Nucleus accumbens (tissue), 56 donors: ENCODE results near the gene NUP43.
"Not testable (repeated sequence)": the region's sequence is repeated elsewhere in the genome, so short reads cannot be mapped to it uniquely, and the experiment has no call there.

ENCODE experiments used
- DNase-seq, 56 donors: peaks; one replicate each; lab custom pipeline; 2025; lab: John Stamatoyannopoulos, UW

NUP43 gene, protein sequence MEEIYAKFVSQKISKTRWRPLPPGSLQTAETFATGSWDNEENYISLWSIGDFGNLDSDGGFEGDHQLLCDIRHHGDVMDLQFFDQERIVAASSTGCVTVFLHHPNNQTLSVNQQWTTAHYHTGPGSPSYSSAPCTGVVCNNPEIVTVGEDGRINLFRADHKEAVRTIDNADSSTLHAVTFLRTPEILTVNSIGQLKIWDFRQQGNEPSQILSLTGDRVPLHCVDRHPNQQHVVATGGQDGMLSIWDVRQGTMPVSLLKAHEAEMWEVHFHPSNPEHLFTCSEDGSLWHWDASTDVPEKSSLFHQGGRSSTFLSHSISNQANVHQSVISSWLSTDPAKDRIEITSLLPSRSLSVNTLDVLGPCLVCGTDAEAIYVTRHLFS

GRCh38 chr6:149746147-149746946, at the start of gene NUP43:
Gene NUP43, minus strand, starts transcription at chr6:149746529. Its CDS starts 34 bp downstream, at chr6:149746495.
- peak; percentile 11 to 94 (median 83) for DNase-seq

GRCh38 chr6:149783551-149783950, 37.2 kb upstream of the NUP43 start:
- DNase-seq, result no peak

DNA sequence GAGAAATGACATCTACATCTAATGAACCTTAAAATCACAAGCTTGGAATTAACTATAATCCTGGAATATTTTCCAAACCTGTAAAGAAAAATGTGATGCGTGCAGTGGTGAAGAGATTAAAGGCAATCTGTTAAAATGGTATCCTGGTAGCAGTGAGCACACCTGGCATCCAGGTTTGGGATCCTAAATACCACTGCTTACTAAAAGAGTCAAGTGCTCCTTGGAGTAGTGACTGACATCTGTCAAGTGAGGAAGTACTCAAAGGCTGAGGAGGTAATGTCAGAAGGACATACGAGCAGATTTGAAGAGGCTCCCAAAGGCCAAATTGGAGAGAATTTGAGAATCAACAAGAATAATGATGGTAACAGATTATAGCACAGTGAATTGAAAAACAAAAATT, 36.0 kb upstream of the NUP43 start:
- DNase-seq, result no peak

DNA sequence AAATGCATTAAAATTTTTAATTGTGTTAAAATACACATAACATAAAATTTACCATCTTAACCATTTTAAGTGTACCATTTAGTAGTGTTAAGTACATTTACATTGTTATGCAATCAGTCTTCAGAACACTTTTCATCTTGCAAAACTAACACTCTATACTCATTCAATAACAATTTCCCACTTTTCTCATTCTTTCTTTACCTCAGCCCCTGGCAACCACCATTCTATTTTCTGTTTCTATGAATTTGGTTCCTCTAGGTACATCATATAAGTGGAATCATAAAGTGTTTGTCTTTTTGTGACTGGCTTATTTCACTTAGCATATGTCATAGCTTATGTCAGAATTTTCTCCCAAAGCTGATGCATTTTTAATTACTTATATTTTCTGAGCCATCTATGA, 35.4 kb upstream of the NUP43 start:
- DNase-seq, result no peak

- no peak for DNase-seq
These were observed 33.3 kb upstream of the NUP43 start for GRCh38 chr6:149779644-149779963.

DNA sequence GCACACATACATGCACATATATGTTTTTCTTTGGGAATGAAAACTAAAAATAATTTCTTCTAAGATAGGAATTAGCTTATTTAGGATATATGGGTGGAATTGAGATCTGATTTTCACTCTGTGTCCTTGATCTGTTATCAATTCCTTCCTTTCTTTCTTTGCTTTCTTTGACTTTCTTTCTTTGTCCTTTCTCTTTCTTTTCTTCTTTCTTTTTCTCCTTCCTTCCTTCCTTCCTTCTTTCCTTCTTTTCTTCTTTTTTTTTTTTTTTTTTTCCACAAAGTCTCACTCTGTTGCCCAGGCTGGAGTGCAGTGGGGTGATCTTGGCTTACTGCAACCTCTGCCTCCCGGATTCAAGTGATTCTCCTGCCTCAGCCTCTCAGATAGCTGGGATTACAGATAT, 31.3 kb upstream of the NUP43 start:
- no peak for DNase-seq

GRCh38 chr6:149771925-149772324, 25.6 kb upstream of the NUP43 start:
- no peak for DNase-seq

GRCh38 chr6:149771185-149771584, 24.9 kb upstream of the NUP43 start:
- no peak for DNase-seq

DNA sequence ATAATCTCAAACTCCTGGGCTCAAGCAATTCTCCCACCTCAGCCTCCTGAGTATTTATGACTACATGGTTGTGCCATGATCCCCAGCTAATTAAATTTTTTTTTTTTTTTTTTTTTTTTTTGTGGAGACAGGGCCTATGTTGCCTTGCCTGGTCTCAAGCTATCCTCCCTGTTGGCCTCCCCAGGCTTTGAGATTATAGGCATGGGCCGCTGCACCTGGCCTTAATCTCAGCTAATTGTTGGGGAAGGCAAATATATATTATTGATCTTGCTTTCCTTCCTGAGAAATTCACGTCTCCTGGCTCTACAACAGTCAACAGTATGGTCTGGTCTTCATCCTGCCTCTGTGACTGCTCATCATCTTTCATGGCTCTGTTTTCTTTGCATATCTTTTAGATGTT, 23.3 kb upstream of the NUP43 start:
- DNase-seq, result no peak

DNA sequence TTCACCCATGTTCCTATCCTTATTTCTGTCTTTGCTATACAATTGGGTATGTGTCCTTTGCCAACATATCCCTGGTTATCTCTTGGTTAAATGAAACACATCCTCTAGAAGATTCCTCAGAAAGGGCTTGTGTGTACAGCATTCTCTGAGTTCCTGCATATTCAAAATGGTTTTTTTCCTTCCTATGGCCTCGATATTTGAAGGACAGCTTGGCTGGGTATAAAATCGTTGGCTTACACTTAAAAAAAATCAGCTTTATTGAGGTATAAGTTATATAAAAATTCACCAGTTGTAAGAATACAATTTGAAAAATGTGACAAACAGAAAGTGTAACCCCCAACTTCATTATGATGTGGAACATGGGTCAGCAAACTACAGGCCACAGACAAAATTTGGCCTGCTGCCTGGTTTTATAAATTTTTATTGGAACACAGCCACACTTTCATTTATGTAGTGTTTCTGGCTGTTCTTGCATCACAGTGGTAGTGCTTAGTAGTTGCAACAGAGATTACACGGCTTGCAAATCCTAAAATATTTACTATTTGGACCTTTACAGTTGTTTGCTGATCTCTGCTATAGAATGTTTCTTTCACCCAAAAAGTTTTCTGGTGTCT, 19.9 kb upstream of the NUP43 start:
- no peak for DNase-seq

DNA sequence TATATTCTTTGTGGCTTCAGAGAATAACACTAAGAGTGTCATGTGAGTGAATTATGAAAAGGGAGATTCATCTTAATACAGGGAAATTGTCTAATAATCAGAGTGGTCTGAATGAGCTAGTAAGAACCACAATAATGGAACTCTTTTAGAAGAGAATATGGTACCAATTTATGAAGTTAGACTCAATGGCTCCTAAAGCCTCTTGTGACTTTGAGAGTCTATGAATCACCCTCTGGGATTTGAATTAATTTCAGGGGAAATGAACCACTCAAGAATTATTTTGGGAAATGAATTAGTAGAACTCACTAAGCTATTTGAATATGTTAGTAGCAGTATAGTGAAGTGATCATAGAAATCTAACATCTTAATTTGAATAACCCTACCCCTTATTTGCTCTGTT, 17.5 kb upstream of the NUP43 start:
- no peak for DNase-seq

GRCh38 chr6:149761438-149761837, 15.1 kb upstream of the NUP43 start:
- no peak for DNase-seq

- DNase-seq, result no peak
These were observed 9.9 kb upstream of the NUP43 start for GRCh38 chr6:149756261-149756636.

DNA sequence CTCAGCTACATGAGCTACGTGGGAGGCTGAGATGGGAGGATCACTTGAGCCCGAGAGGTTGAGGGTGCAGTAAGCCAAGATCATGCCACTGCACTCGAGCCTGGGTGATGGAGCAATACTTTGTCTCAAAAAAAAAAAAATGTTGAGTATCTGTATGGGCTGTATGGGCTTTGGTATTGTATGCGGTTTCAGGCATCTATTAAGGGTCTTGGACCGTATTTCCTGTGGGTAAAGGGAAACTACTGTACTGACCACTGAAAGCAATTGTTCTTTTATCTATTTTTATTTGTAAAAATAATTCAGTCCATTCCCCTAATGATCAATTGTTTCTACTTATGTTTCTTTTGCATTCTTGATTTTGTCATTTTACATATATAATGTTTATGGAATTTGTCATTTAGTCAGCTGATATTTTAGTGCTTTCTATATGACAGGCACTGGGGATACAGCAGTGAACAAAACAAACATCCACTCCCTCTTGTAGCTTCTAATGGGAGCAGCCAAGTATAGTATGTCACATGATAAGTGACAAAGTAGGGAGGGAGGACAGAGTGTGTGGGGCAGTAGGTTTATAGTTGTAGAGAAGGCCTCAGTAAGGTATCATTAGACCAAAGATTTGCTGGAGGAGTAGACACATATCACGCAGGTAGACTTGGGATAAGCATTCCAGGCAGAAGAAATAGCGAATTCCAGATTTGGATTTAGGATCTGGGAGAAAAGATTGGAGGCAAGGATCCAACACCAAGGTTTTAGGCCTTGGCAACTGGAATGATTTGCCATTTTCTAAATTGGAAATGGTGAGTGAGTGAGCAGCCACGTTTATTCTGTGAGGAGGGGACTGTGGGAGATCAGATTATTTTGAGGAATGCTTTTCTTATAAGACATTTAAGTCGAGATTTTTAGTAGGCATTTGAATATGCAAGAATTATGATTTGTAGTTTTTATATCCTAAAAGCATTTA, 9.3 kb upstream of the NUP43 start:
- DNase-seq, result peak in 2 of 56 donors; percentile 1 to 3

- DNase-seq, result no peak
These were observed 8.2 kb upstream of the NUP43 start for GRCh38 chr6:149754548-149754947.

- not testable (repeated sequence) for DNase-seq
These were observed 7.0 kb upstream of the NUP43 start for GRCh38 chr6:149753374-149753637.

DNA sequence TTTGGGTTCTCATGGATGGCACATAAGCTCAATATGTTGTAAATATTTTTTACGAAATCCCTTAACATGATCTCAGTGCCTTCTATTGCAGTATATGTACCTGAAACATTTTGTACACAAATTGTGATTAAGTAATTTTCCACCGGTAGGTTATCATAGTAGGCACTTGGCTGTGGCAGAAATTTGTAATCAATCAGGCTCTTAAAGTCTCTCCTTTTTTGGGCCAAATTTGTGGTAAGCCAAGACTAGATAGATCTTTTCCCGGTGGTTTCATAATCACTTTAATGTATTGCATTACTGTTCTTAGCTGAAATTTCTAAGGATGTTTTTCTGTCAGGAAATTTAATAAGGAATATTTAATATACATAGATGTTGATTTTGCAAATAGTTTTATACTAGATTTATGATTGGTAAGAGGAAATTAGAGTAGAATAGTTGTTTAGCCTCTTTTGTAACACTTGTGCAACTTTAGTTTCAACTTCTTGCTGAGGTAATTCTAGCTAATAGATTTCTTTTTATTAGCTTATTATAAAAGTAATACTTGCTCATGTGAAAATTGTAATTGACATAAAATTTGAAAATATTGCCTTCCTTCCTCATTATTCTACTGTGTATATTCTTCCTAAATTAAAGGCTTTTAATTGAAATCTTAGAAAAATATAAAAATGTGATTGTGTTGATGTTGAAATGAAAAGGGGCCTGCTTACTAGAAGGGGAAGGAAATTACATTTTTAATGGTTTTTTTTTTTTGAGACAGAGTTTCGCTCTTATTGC, 6.5 kb upstream of the NUP43 start:
- DNase-seq, result no peak

GRCh38 chr6:149751920-149752319, 5.6 kb upstream of the NUP43 start:
- not testable (repeated sequence) for DNase-seq

GRCh38 chr6:149751239-149751638, 4.9 kb upstream of the NUP43 start:
- DNase-seq, result no peak

- DNase-seq, result peak in 38 of 56 donors; percentile 11 to 76 (median 46)
These were observed 3.8 kb upstream of the NUP43 start for GRCh38 chr6:149750136-149750609.
